NCI-H2171 treated with DMSO at 0.1 percent for 48 hours (cell line): ENCODE measurements around the gene NUDCD3.

Experiments
- DNase-seq: peaks from one replicate; lab custom pipeline; 2025; lab: John Stamatoyannopoulos, UW

NUDCD3 gene

DNA sequence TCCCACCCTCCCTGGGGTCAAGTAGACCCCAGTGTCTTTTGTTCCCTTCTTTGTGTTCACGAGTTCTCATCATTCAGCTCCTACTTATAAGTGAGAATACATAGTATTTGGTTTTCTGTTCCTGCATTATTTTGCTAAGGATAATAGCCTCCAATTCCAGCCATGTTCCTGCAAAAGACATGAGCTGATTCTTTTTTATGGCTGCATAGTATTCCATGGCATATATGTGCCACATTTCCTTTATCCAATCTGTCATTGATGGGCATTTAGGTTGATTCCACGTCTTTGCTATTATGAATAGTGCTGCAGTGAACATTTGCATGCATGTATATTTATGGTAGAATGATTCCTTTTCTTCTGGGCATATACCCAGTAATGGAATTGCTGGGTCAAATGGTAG lies 136.8 kb downstream of the NUDCD3 start:
- DNase-seq: no peak

DNA sequence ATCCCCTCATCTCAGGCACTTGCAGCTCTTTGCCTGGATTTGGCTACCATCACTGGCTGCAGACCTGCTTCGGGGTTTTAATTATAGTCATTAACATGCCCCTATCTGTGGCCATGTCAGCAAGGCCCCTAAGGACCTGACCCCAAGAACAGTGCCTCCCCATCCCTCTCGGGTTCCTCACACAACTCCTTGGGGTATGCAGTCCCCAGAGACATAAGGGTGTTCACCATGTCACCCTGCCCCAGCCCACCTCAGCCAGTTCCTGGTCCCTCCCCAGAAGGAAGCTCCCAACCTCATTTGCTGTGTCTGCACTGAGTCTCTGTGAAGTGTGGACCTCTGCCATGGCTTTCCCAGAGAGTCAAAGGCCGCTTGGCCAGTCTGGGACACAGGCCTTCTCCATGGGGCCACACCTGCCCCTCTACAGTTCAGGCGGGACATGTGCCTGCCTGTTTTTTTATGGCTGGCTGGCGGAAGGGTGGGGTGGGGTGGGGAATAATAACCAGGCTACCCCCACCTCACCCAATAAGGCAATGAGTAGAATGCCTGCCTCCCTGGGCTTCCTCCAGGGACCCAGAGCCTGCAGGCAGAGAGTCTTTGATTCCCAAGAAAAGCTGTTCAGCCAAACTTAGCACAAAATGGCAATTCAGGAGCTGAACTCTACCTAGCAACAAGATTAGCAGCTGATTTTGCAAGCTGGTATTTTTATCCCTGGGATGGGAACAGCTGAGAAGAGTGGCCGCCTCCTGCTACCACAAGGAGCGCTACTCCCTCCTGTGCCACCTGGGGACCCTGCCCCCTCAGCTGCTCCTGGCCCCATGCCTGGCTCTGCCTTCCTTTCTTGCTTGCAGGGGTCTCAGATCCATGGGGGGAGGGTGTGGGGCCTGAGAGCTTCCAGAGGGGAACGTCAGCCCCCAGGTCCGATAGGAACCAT lies 141.3 kb downstream of the NUDCD3 start:
- DNase-seq: no peak

DNA sequence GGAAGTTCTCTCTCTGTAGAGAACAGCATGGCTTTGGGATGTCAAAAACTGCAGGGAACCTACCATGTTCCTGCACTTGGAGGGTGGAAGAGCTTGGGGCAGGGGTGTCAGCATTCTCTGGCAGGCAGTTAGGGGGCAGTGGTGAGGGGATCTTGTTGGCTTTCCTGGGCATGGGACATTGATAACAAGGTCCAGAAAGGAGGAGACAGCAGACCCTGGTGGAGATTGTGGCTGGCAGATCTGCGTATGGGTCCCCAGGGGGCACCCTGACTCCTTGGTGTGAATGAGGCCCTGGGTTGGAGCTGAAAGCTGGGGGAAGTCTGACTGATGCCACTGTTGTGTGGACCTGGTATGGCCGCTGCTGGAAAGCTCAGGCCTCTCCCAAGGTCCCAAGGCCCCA lies 142.2 kb downstream of the NUDCD3 start:
- DNase-seq: no peak

DNA sequence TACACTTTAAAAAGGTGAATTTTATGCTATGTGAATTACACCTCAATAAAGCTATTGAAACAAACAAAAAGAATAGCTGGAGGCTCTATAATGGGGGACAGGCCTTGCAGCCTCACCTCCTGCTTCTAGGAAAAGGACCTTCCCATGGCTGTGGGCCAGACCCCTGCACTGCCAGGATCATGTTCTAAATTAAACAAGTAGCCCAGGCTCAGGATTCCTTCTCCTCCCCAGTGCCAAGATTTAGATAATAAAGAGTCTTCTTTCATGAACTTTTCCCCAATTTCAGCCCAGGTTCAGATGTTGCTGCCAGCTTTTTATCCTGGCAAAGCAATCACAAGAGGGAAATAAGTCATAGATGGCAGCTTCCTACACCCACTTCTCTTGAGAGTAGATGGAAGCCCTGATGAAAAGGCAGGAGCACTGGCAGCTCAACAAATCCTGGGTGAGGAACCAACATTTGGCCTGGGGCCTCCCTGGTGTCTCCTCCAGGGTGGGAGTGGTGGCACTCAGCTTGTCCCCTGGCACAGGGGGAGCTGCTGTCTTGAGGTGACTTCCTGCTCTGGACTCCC lies 142.8 kb downstream of the NUDCD3 start:
- DNase-seq: no peak

DNA sequence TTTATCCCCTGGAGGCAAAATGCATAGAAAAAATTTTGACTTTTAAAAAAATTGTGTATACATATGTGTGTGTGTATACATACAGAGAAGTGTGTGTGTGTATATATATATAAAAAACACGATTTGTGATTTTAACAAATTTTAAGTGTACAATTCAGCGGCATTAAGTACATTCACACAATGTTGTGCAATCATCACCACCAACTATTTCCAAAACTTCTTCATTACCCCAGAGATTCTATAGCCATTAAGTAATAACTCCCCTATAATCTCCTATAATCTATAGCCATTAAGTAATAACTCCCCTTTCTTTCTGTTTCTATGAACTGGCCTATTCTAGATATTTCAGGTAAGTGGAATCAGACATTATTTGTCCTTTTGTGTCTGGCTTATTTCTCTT lies 144.4 kb downstream of the NUDCD3 start:
- no peak for DNase-seq

DNA sequence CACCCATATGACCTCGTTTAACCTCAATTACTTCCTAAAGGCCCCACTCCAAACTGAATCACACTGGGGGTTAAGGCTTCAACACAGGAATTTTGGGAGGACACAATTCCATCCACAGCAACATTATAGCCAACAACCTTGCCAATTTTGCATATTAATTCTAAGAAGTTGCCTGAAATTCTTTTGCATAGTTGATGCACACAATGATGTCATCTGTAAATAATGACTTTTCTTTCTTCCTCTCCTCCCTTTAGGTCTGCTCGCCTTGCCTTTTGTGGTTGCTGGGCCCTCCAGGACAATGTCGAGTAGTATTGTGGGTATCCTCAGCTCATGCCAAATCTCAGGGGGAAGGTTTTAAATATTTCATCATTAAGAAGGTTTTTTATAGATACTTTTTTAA lies 149.1 kb downstream of the NUDCD3 start:
- DNase-seq: no peak

DNA sequence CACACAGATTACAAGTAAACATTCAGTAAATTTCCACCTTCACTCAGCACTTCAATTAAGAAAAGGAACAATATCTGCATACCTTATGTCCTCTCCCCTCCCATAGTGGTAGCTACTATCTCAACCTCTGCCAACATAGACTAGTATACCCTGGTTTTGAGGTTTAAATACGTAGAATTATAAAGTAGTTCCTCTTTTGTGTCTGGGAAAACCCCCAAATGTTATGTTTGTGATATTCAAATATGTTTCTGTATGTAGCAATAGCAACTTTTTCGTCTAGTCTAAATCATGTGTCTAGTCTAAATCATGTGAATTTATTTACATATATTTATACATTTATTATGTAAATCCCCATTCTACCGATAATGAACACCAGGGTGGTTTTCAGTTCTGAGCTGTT lies 151.9 kb downstream of the NUDCD3 start:
- DNase-seq: no peak

DNA sequence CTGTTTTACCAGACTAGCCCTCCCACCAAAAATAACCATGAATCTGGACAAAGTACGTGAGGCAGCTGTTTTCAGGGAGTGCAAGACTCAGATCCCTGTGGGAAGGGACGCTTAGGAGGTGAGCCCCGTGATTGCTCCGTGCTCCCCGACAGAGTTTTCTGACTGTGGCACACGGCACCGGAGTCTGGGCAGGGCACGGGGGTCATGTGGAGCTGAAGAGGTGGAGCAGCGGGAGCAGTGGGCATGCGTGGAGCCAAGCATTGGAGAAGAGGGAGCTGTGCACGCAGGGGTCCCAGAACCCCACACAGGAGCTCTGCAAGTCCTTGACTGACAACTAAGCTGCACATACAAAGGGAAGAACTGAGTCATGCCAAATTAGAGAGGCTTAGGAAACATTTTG lies 154.0 kb downstream of the NUDCD3 start:
- no peak for DNase-seq

DNA sequence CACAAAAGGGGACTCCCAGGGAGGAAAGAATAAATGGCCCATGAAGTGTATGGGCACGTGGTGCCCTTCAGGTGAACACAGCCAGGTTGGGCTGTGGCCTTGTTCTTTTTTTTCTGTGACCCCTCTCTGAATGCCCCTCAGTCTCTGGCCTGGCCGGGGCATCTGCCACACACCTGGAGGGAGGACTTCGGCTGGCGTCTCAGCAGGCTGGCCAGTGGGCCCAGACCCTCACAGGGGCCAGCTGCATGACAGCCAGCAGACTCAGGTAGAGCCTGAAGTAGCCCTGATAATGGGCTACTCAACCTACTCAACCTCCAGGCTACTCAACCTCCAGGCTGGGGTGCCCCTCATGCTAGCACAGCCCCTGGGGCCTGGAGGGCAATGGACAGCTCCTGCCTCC lies 155.3 kb downstream of the NUDCD3 start:
- no peak for DNase-seq

DNA sequence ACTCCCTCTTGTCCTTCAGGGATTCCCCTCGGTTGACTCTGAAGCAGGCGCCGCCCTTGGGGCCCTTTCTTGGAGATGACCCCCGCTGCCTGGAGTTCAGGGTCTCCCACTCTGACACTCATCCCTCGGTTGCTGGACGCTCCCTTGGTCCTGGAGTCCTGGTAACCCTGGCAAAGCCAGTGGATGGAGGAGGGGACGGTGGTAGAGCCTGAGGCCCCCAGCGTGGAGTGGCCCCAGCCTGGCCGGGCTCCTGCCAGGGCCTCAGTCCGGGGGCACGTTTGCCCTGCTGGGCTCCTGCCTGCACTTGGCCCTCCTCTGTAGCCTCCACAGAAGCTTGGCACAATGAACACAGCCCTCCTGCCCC lies 155.7 kb downstream of the NUDCD3 start:
- DNase-seq: no peak

DNA sequence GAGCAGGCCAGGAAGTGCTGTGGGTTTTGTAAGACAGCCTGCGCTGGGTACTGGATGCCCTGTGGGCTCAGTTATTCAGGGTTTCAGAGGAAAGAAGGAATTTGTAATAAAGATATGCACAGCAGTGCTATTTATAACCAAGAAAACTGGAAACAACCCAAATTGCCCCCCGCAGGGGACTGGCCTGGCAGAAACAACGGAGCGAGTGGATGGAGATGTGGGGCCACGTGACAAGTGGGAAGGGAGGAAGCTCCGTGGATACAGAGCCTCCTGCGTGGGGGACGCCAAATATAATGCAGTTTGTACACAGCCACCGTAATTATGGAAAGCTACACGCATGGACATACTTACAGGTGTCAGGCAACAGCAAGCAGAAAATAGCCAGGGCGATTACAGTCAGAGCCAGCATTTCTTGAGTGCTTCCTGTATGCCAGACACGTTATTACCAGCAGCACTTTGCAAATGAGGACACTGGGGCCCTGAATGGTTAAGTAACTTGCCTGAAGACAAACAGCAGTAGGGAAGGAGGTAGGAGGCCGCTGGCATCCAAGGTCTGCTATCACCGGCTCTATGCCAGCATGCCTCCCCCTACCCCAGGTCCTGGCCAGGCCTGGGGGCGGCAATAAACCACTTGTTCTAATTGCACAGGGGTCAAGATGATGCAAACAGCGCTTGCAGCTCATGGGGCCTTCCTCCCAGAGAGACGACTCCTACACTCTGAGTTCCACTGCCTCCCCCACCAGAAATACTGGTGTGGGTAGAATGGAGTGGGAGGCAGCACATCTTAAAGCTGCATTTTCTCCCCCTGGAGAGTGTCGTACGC lies 156.3 kb downstream of the NUDCD3 start:
- DNase-seq: no peak

DNA sequence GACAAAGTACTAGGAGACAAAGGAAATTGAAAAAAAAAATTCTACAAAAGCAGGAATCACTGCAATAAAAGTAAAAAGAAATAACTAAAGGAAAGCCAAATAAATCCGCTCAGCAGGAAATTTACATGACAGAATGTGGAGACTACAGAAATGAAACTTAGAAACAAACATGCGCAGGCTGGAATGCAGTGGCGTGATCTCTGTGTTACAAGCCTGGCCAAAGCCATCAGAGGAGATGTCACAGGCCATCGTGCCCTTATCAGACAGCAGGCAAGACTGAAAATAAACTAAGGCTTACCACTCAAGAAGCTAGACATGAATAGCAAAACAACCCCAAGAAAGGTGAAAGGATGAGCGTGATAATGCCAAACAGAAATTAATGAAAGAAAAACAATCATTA lies 158.8 kb downstream of the NUDCD3 start:
- DNase-seq: no peak

DNA sequence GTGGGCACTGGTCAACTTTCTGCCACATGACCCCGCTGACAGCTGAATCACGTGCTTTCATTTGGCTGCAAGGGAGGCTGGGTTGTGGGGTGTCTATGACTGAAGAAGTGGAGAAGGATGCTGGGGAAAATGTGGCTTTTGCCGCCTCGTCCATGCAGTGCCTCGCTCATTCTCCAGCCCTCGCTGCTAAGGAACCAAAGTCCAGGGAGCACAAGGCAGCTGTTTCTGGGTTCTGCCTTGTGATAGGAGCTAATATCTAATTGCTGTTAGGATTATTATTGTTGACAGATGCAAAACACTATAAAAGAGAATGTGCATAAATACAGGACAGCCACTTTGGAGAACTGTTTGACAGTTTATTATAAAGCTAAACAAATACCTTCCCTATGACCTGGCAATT lies 160.1 kb downstream of the NUDCD3 start:
- DNase-seq: no peak

DNA sequence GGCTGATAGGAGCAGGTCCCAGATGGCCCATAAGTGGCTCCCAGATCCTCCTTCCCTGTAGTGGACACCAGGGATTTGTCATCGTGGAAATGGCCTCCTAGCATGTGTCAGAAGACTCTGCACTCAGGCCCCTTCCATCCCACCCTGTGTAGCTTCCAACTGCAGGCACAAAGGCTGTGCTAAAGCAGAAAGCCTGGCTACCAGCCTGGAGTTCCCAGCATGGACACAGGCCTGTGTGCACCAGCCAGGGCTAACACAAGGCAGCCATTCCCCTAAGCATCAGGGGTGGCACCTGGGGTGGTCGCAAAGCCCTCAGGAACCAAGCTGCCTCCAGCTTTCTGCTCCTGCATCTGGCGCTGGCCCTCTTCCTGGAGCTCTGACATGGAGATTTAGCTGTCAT lies 160.6 kb downstream of the NUDCD3 start:
- no peak for DNase-seq
